HG03139 (cell line): Measurements from ENCODE around the gene DEF6.
A peak's percentile ranks its signal among the peaks of the same experiment; 100 is the strongest.
"Not testable (repeated sequence)": the region's sequence is repeated elsewhere in the genome, so short reads cannot be mapped to it uniquely, and the experiment has no call there.

Experiments
- ATAC-seq: cut with Tn5 transposase; IDR thresholded peaks from one replicate; pipeline ENCODE4 v1.9.1; 2021; ENCODE audit not compliant: unreplicated experiment

The DEF6 gene

DNA sequence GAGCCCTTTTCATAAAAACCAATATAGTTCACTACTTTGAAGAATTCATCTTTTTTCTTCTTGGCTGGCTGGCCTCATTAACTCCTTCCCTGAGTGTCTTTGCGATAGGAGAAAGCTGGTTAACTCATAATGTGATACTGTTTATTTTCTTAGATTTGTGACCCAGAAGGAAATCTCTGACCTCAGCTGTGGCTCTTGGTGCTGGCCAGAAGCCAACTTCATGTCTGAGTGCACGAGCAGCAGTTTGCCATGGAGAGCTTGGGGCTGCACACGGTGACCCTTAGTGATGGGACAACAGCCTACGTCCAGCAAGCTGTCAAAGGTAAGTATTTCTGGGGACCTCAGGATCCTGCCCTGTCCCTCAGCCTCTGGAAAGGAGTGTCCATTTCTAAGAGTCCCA lies 16.7 kb upstream of the DEF6 start:
- ATAC-seq = no peak

DNA sequence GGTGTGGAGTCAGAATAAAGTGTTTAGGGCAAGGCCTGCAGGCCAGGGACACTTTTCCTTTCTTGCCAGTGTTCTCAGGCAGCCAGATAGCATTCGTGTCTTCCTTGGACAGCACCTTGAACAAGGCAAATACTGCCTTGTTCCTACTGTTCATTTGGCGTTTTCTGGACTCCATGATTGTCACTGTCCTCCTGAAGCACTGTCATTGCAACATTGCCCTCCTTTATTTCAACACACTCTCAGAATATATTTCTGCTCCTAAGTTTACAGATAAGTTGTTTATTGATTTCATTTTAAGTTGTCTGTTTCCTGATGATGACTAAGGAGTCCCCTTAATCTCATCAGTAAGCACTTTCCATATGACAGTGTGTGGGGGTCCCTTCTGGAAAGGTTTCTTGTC lies 15.1 kb upstream of the DEF6 start:
- ATAC-seq = no peak

DNA sequence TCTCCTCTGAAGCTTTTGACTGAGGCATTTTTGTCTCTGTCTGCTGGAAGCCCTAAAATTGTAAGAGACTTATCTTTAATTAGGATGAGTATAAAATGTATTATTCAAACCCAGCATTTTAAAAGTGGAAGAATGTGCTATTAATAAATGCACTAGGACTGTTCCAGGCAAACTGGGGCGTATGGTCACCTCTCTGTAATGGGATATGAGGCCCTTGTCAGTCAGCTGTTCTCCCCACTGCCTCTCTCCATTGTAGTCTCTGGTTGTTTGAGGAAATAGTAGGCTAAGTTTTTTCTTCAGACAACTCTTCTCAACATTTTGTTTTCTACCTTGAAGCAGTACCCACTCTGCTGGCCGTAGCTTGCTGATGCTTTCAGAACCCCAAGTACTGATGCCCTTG lies 14.3 kb upstream of the DEF6 start:
- no peak for ATAC-seq

DNA sequence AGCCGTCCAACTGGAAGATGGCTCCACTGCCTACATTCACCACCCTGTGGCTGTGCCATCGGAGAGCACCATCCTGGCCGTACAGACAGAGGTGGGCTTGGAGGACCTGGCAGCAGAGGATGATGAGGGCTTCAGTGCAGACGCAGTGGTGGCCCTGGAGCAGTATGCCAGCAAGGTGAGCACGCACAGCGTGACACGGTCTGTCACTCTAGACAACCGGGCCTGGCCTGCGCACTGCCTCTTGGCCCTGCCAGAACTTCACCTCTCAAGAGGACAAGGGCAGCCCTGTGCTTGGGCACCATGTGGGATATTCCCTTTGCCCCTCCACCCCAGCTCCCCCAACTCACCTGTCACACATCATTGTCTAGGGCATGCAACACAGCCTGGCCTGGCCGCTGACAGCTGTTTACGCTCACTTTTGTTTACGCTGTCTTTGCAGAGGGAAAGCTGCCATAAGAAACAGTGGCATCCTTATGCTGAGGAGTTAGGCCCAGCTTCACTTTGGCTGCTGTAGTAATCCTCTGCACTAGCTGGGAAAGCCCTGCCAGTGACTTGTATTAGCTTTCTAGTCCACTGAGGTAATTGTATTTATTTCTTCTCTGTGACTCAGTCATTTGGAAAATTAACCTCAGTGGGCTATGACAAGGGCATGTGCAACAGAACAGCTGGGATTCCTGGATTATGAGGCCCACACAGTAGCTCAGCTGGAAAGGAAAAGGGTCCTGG lies 9.8 kb upstream of the DEF6 start:
- ATAC-seq = no peak

DNA sequence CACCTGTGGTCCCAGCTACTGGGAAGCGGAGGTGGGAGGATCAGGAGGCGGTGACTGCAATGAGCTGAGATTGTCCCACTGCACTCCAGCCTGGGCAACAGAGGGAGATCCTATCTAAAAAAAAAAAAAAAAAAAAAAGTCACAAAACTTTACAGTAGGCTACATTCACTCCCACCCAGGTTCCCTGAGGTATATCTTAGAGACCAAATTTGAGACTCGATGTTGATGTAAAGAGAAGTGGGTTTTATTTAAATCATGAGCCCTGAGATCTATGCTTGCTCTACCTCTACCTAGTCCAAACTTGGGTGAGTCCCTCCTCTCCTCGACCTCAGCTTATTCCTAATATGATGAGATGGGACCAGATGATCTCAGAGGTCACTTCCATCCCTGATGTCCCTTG lies 8.8 kb upstream of the DEF6 start:
- ATAC-seq = no peak

GRCh38 chr6:35291491-35291890 lies 6.1 kb upstream of the DEF6 start:
- ATAC-seq = no peak

- ATAC-seq = no peak
Measured at GRCh38 chr6:35292494-35292893, 5.1 kb upstream of the DEF6 start.

GRCh38 chr6:35293681-35294080 lies 3.9 kb upstream of the DEF6 start:
- no peak for ATAC-seq

GRCh38 chr6:35294308-35294945 lies 3.2 kb upstream of the DEF6 start:
- ATAC-seq = no peak

DNA sequence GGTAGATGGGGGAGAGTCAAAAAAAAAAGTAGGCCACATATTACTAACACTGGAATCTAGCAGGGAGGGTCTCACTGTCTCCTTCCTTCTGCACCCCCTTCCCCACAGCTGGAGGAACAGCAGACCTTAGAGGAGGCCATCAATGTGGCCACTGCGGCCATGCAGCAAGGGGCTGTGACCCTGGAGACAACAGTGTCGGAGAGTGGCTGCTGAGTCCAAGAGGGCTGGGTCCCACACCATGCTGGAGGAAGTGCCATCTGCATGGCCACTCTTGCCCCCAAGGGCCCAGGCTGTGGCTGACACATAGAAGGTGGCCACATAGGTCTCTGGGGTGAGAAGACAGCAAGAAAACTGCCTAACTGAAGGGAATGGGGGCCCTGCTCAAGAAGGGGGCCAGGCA lies 2.6 kb upstream of the DEF6 start:
- no peak for ATAC-seq

- ATAC-seq = no peak
Measured at GRCh38 chr6:35295521-35296315, 1.9 kb upstream of the DEF6 start.

GRCh38 chr6:35296931-35297600 lies 552 bp upstream of the DEF6 start:
- no peak for ATAC-seq

GRCh38 chr6:35298625-35299140 lies 1.1 kb downstream of the DEF6 start:
- no peak for ATAC-seq

- no peak for ATAC-seq
Measured at GRCh38 chr6:35299674-35300073, 2.1 kb downstream of the DEF6 start.

DNA sequence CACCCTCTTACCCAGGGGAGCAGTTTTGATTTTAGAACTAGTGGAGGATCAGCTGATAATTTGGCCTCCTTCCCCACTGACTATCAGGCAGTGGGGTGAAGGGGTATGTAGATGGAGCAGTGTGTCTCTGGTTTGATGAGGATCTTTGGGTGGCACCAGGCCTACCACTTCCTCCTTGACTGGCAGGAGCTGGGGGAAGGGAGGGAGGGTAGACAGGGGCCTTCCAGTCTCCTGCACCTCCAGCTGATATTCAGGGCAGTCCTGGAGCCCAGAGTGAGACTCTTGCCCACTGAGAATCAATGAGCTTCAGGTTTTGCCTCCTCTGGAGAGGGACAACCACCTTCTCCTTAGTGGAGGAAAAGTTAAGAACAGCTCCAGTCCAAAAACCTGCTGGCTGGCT lies 3.2 kb downstream of the DEF6 start:
- ATAC-seq = no peak

DNA sequence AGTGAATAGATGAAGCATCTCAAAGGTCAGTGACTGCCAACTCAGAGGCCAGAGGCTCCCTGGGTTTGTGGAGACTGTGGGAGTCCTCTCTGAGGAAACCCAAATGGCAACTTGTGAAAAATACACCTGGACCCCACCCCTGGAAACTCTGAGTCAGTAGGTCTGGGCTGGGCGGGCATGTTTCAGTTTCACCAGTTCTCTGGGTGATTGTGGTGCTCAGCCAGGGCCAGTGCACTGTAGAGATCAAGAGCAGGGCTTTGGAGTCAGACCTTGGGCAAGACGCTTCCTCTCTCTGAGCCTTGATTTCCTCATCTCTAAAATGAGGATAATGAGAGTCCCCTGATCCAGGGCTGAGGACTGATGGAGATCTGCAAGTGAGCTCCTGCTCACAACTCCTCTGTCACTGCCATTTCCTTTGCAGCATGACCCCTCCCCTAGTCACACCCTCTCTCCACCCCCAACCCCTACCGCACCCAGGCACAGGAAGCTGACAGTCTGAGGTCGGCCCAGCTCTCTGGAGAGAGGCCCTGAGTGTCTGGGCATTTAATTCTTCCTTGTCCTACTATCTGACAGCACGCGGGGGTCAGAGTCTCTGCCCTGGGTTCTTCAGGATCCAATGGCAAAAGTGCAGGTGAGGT lies 5.1 kb downstream of the DEF6 start:
- ATAC-seq = peak; percentile 71

DNA sequence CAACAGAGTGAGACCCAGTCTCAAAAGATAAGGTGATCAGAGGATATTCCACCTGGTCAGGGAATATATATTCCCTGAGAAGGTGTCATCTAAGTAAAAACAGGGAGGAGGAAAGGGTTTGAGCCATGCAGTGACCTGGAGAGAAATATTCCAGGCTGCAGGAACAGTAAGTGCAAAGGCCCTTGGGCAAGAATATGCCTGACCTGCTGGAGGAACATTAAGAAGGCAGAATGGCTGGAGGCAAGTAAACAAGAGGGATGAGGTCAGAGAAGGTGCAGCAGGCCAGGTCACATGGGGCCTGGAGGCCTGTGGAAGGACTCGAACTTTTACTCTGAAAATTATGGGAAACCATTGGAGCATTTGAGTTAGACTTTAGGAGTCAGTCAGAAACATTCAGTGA lies 6.7 kb downstream of the DEF6 start:
- ATAC-seq = no peak

DNA sequence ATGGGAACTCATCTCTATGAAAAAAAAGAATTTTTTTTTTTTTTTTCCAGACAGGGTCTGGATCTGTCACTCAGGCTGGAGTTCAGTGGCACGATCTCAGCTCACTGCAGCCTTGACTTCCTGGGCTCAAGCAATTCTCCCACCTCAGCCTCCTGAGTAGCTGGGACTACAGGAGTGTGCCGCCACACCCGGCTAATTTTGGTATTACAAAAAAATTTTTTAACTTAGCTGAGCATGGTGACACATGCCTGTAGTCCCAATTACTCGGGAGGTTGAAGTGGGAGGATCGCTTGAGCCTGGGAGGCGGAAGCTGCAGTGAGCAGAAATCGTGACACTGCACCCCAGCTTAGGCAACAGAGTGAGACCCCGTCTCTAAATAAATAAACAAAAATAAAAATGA lies 7.5 kb downstream of the DEF6 start:
- ATAC-seq = no peak

DNA sequence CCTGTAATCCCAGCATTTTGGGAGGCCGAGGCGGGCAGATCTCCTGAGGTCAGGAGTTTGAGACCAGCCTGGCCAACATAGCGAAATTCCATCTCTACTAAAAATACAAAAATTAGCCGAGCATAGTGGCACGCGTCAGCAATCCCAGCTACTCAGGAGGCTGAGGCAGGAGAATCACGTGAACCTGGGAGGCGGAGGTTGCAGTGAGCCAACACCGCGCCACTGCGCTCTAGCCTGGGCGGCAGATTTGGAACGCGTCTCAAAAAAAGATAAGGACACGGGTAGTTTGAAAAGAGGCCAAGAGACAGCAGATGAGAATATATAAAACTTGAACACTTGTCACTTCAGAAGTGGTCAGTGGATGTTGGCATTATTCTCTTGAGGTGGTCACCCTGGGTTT lies 9.5 kb downstream of the DEF6 start:
- ATAC-seq = not testable (repeated sequence)

GRCh38 chr6:35308543-35308942 lies 10.9 kb downstream of the DEF6 start:
- not testable (repeated sequence) for ATAC-seq
